ENCODE measurements around the gene TOM1L2. TPM values are rescaled to one million over a fixed set of nuclear protein-coding genes. Genes with fewer than 3 reads are reported as not detected.

Gene TOM1L2
- total RNA-seq, 4 donors from 2014 or later: 119 to 555 (median 155) TPM

GRCh38 chr17:17924857-17925250 is 47.3 kb downstream of the TOM1L2 start:
- peak in 1 of 2 donors; percentile 2 for DNase-seq (ENCODE audit: low spot score in 2 of 2)
- no peak overlapping the region for H3K4me3 ChIP-seq (ENCODE audit: low read depth, poor library complexity, severe bottlenecking)
- intact Hi-C loops (cut with DNase I; ENCODE audit: low total_unique reads): no loop called here
- TF ChIP-seq POLR2A (IDR thresholded peaks at IDR 0.05): no peak
- TF ChIP-seq, protein P1, sequence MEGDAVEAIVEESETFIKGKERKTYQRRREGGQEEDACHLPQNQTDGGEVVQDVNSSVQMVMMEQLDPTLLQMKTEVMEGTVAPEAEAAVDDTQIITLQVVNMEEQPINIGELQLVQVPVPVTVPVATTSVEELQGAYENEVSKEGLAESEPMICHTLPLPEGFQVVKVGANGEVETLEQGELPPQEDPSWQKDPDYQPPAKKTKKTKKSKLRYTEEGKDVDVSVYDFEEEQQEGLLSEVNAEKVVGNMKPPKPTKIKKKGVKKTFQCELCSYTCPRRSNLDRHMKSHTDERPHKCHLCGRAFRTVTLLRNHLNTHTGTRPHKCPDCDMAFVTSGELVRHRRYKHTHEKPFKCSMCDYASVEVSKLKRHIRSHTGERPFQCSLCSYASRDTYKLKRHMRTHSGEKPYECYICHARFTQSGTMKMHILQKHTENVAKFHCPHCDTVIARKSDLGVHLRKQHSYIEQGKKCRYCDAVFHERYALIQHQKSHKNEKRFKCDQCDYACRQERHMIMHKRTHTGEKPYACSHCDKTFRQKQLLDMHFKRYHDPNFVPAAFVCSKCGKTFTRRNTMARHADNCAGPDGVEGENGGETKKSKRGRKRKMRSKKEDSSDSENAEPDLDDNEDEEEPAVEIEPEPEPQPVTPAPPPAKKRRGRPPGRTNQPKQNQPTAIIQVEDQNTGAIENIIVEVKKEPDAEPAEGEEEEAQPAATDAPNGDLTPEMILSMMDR (IDR thresholded peaks at IDR 0.05): no peak

- peak in 1 of 2 donors; percentile 9 for DNase-seq (ENCODE audit: low spot score in 2 of 2)
- intact Hi-C loops (cut with DNase I; ENCODE audit: low total_unique reads): no loop called here
- WGBS, 2 donors: 96 to 98% methylated on average over 5 of the region's 5 CpGs
- H3K4me3 ChIP-seq (ENCODE audit: low read depth, poor library complexity, severe bottlenecking): no peak overlapping the region
- no peak for TF ChIP-seq POLR2A (IDR thresholded peaks at IDR 0.05)
- TF ChIP-seq, protein P1 (IDR thresholded peaks at IDR 0.05): no peak
Measured at GRCh38 chr17:17924131-17924856, 47.9 kb downstream of the TOM1L2 start.

DNA sequence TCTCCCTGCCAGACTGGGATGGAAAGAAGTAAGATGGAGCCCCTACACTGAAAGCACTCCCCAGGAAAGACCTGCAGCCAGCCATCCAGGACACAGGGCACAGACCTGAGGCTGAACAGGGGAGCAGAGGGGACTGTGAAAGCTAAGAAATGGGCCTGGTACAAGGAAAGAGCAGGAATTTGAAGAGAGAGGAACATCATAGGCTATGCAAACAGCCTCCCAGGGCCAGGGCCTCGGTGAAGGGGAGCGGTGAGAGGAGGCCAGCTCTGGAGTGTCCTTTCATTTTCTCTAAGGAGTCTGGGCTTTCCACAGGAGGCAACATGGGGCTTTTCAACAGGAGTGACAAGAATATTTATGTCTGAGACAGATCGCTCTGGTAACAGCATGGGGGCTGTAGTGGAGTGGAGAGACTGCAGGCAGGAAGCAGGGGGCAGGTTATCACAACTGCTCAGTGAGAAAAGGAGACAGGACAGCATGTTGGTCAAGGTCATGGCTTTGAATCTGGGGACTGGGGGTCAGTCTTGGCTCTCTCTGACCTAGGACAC is 50.1 kb downstream of the TOM1L2 start:
- intact Hi-C loops (cut with DNase I; ENCODE audit: low total_unique reads): no loop called here
- TF ChIP-seq POLR2A (IDR thresholded peaks at IDR 0.05): no peak
- TF ChIP-seq, protein P1 (IDR thresholded peaks at IDR 0.05): no peak
- WGBS, 2 donors: 78 to 89% methylated on average over 3 of the region's 3 CpGs
- H3K4me3 ChIP-seq (ENCODE audit: low read depth, poor library complexity, severe bottlenecking): no peak overlapping the region
- DNase-seq (ENCODE audit: low spot score in 2 of 2): peak in 1 of 2 donors; percentile 54

- no peak overlapping the region for H3K4me3 ChIP-seq (ENCODE audit: low read depth, poor library complexity, severe bottlenecking)
- intact Hi-C loops (cut with DNase I; ENCODE audit: low total_unique reads): no loop called here
- peak in 1 of 2 donors; percentile 80 for DNase-seq (ENCODE audit: low spot score in 2 of 2)
- WGBS, 2 donors: 44% methylated on average over 10 of the region's 10 CpGs
- TF ChIP-seq POLR2A (IDR thresholded peaks at IDR 0.05): no peak
- TF ChIP-seq, protein P1 (IDR thresholded peaks at IDR 0.05): no peak
Measured at GRCh38 chr17:17921192-17922069, 50.8 kb downstream of the TOM1L2 start.

DNA sequence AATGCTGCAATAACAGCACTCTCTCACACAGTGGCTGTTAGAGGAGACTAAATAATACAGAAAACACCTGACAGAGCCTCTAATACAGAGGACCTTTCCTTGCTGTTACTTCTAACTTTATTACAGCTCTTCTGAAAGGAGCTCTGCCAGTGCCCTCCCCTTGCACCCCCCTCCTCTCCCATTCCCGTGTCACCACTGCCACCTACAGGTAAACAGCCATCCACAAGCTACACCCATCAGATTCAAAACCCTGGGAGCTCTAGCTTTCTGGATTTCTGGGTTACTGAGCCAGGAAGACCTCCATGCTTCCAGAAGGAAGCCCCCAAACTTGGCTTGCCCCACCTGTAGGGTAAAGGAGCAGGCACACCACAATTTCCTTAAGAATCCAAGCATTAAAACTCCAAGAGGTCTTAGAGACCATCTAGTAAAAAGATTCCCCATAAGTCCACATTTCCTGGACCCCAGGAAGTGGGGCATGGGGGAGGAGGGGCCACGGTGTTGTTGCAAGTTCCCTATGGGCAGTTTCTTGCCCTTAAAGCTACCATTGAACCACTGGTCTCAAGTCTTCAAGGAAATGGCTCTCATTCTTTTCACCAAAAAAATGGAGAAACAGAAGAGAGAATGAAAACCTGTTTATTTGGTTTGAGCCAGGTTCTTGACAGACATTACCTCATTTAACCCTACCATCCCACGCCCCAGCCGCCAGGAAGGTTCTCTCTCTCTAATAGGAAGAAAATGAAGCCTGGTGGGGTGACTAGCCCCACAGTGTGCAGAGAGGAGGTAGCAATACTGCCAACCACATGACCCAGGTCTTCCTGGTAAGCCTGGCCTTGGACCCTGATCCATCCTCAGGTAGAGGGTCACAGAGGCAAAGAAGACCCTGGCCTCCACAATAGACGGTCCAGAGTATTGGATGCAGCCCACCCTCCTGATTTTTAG is 52.8 kb downstream of the TOM1L2 start:
- H3K4me3 ChIP-seq (ENCODE audit: low read depth, poor library complexity, severe bottlenecking): no peak overlapping the region
- 35 to 36% methylated on average over 5 of the region's 5 CpGs for WGBS, 2 donors
- peak; percentile 73 to 92 for DNase-seq (ENCODE audit: low spot score in 2 of 2)
- intact Hi-C loops (cut with DNase I; ENCODE audit: low total_unique reads): no loop called here
- TF ChIP-seq POLR2A (IDR thresholded peaks at IDR 0.05): no peak
- TF ChIP-seq, protein P1 (IDR thresholded peaks at IDR 0.05): peak in 1 of 3 donors; percentile 38

Data from lower leg skin (tissue), 4 donors.